Neural cell (in vitro differentiated cells): ENCODE results near the gene SH3D19. TPM values are rescaled to one million over a fixed set of nuclear protein-coding genes. Genes with fewer than 3 reads are reported as not detected.
"Not testable (repeated sequence)": the region's sequence is repeated elsewhere in the genome, so short reads cannot be mapped to it uniquely, and the experiment has no call there.

ENCODE experiments used
- H2AFZ ChIP-seq: fragments of 200-600, 300-800 bp; sonication (generic), shearing (Covaris generic); 2 replicates; pipeline ENCODE4 v1.6.0; 2014; ENCODE audit warnings: low read depth, mild to moderate bottlenecking, antibody characterized with exemption, low read length, moderate library complexity
- H3F3A ChIP-seq: fragments of 200-600 bp; shearing (Covaris generic); 2 replicates; pipeline ENCODE4 v1.6.1; 2016; ENCODE audit warnings: mild to moderate bottlenecking, moderate library complexity, mixed read lengths, antibody characterized with exemption, low read length; ENCODE audit not compliant: insufficient read depth, poor library complexity, severe bottlenecking
- H3K27ac ChIP-seq: fragments of 200-600, 300-800 bp; sonication (generic), shearing (Covaris generic); 2 replicates; pipeline ENCODE4 v1.5.1; 2014; ENCODE audit warnings: mild to moderate bottlenecking, low read length, moderate library complexity
- H3K27me3 ChIP-seq: fragments of 300-800, 200-600 bp; sonication (generic), shearing (Covaris generic); 2 replicates; pipeline ENCODE4 v1.6.0; 2014; ENCODE audit warnings: mild to moderate bottlenecking, low read depth, low read length, moderate library complexity; ENCODE audit not compliant: insufficient read depth
- H3K36me3 ChIP-seq: fragments of 300-800, 200-600 bp; sonication (generic), shearing (Covaris generic); 2 replicates; pipeline ENCODE4 v1.5.1; 2014; ENCODE audit warnings: mild to moderate bottlenecking, antibody characterized with exemption, low read length, moderate library complexity; ENCODE audit not compliant: insufficient read depth
- H3K4me2 ChIP-seq: fragments of 300-800, 200-600 bp; sonication (generic), shearing (Covaris generic); 2 replicates; pipeline ENCODE4 v1.6.0; 2014; ENCODE audit warnings: mild to moderate bottlenecking, low read length
- H3K4me3 ChIP-seq: fragments of 300-800, 200-600 bp; sonication (generic), shearing (Covaris generic); 2 replicates; pipeline ENCODE4 v1.5.1; 2014; ENCODE audit warnings: mild to moderate bottlenecking, low read length, moderate library complexity
- H3K79me2 ChIP-seq: fragments of 200-600 bp; shearing (Covaris generic); replicated peaks from 2 replicates; pipeline ENCODE4 v1.6.0; 2014; ENCODE audit warnings: mild to moderate bottlenecking, low read length, moderate library complexity; ENCODE audit not compliant: insufficient read depth
- H3K9ac ChIP-seq: fragments of 300-800, 200-600 bp; sonication (generic), shearing (Covaris generic); 2 replicates; pipeline ENCODE4 v1.6.1; 2016; ENCODE audit warnings: mild to moderate bottlenecking, low read length, mixed read lengths
- H3K9me2 ChIP-seq: fragments of 200-600 bp; shearing (Covaris generic); 2 replicates; pipeline ENCODE4 v1.6.1; 2016; ENCODE audit warnings: mild to moderate bottlenecking, low read length, mixed read lengths; ENCODE audit not compliant: insufficient read depth
- H3K9me3 ChIP-seq: fragments of 200-600, 300-800 bp; sonication (generic), shearing (Covaris generic); 2 replicates; pipeline ENCODE4 v1.6.1; 2016; ENCODE audit warnings: mild to moderate bottlenecking, mixed run types, low read length, moderate library complexity, mixed read lengths
- H4K20me1 ChIP-seq: fragments of 200-600 bp; shearing (Covaris generic); 2 replicates; pipeline ENCODE4 v1.6.1; 2016; ENCODE audit warnings: mild to moderate bottlenecking, mixed run types; ENCODE audit not compliant: insufficient read depth
- CTCF ChIP-seq: fragments of 450-650 bp; IDR thresholded peaks from 2 replicates; pipeline ENCODE4 v1.5.1; 2014; ENCODE audit warnings: antibody characterized with exemption, mild to moderate bottlenecking, moderate library complexity; ENCODE audit not compliant: poor library complexity, severe bottlenecking
- EP300 ChIP-seq: fragments of 450-650 bp; conservative IDR thresholded peaks from 2 replicates; pipeline ENCODE4 v1.6.1; 2014; ENCODE audit warnings: antibody characterized with exemption, mild to moderate bottlenecking, moderate library complexity; ENCODE audit not compliant: poor library complexity, severe bottlenecking
- EZH2 ChIP-seq: fragments of 200-600, 300-800 bp; shearing (Covaris generic), sonication (generic); IDR thresholded peaks from 2 replicates; pipeline ENCODE4 v1.6.1; 2014; ENCODE audit warnings: antibody characterized with exemption, low read length, borderline replicate concordance, mild to moderate bottlenecking; ENCODE audit not compliant: insufficient read depth, poor library complexity, severe bottlenecking
- MXI1 ChIP-seq: fragments of 450-650 bp; conservative IDR thresholded peaks from 2 replicates; pipeline ENCODE4 v1.6.1; 2014; ENCODE audit warnings: antibody characterized with exemption, mild to moderate bottlenecking; ENCODE audit not compliant: poor library complexity, severe bottlenecking
- POLR2AphosphoS5 ChIP-seq: IDR thresholded peaks from 2 replicates; pipeline ENCODE4 v1.6.1; 2012
- RAD21 ChIP-seq: fragments of 450-650 bp; conservative IDR thresholded peaks from 2 replicates; pipeline ENCODE4 v1.6.1; 2014; ENCODE audit warnings: antibody characterized with exemption, mild to moderate bottlenecking, moderate library complexity
- REST ChIP-seq: IDR thresholded peaks from 2 replicates; pipeline ENCODE4 v1.6.1; 2012; ENCODE audit warnings: borderline replicate concordance
- SMC3 ChIP-seq: fragments of 450-650 bp; conservative IDR thresholded peaks from 2 replicates; pipeline ENCODE4 v1.6.1; 2014; ENCODE audit warnings: antibody characterized with exemption, mild to moderate bottlenecking, moderate library complexity; ENCODE audit not compliant: poor library complexity
- TAF1 ChIP-seq: IDR thresholded peaks from 2 replicates; pipeline ENCODE4 v1.6.1; 2012; ENCODE audit warnings: low read depth
- polyA plus RNA-seq: library from polyadenylated mRNA; depleted of rRNA; stranded (reverse); fragments of >200 nt; gene quantifications from 2 replicates; pipeline ENCODE4 v1.2.3, GENCODE V29; 2014
- small RNA-seq, 3 experiments: library from RNA; depleted of rRNA; stranded (forward); fragments of <200 nt; gene quantifications; one replicate each; pipeline ENCODE3, GENCODE V24; 2012

SH3D19 gene
- polyA plus RNA-seq, 1 donor from 2014 or later: 0.46 TPM

GRCh38 chr4:151077978-151078377, 247.4 kb downstream of the SH3D19 start:
- not testable (repeated sequence) for H3K9me2 ChIP-seq, H3K79me2 ChIP-seq, H3K27ac ChIP-seq, H3K9me3 ChIP-seq, H3K4me3 ChIP-seq, H3F3A ChIP-seq, H3K9ac ChIP-seq, H3K4me2 ChIP-seq, H3K36me3 ChIP-seq, H2AFZ ChIP-seq, H4K20me1 ChIP-seq, H3K27me3 ChIP-seq

GRCh38 chr4:151074416-151074916, 250.9 kb downstream of the SH3D19 start:
- TF ChIP-seq CTCF (no peak), EP300 (no peak), TAF1 (no peak), SMC3 (no peak), REST (no peak), MXI1 (no peak), EZH2 (no peak), POLR2AphosphoS5 (no peak), RAD21 (no peak)
- Histone ChIP-seq H4K20me1 (no peaks in the 10 kb centered on the region), H3K36me3 (no peaks in the 10 kb centered on the region), H3K79me2 (no peaks in the 10 kb centered on the region), H3K27ac (no peak overlapping the region), H3K27me3 (no peaks in the 10 kb centered on the region), H3F3A (no peaks in the 10 kb centered on the region), H3K9me2 (no peaks in the 10 kb centered on the region), H2AFZ (no peak overlapping the region), H3K4me2 (no peak overlapping the region), H3K9ac (no peak overlapping the region), H3K4me3 (no peak overlapping the region), H3K9me3 (no peaks in the 10 kb centered on the region)

Small RNAs within 50 kb of the gene (small RNA-seq; reads per million reads assigned to genes)
- gene AC104819.2 (0 reads per million in 3 experiments), gene RNU6-1282P (0 reads per million in 3 experiments), gene SNORD73A (0 reads per million in 3 experiments), gene SNORD73B (0 to 6.0 (median 0.97) reads per million in 3 experiments)

Other genes starting within 250 kb of the SH3D19 start
- 4,097 and 4,982 TPM in 2 replicates for gene RPS3A, start 226.0 kb downstream of the SH3D19 start, polyA plus RNA-seq
- gene PRSS48, start 48.4 kb downstream of the SH3D19 start, polyA plus RNA-seq: not detected in 2 replicates
- not detected in 2 replicates for gene FHIP1A, start 83.6 kb upstream of the SH3D19 start, polyA plus RNA-seq